GM12891 (cell line): ENCODE measurements around the gene UBE2E1.

ENCODE experiments used
- DNase-seq: peaks from one replicate; pipeline ENCODE4 v3.0.0; 2011; ENCODE audit warnings: low spot score; ENCODE audit not compliant: insufficient read length
- FAIRE-seq: peaks from 2 replicates; lab custom pipeline; 2011; peaks lifted over from hg19 to GRCh38; lab: Jason Lieb, UNC
- PAX5 ChIP-seq: IDR thresholded peaks from 2 replicates; pipeline ENCODE4 v1.6.1; 2011; ENCODE audit warnings: low read length, moderate library complexity, mild to moderate bottlenecking; ENCODE audit not compliant: insufficient read depth, severe bottlenecking
- POLR2A ChIP-seq: IDR thresholded peaks from 2 replicates; pipeline ENCODE4 v1.6.1; 2011; ENCODE audit warnings: low read depth, low read length, control low read depth
- POLR2AphosphoS5 ChIP-seq: IDR thresholded peaks from 2 replicates; pipeline ENCODE4 v1.6.1; 2011; ENCODE audit warnings: low read depth, low read length, control low read depth
- POU2F2 ChIP-seq: IDR thresholded peaks from 2 replicates; pipeline ENCODE4 v1.6.1; 2011; ENCODE audit warnings: low read depth, mild to moderate bottlenecking, control low read depth, low read length, moderate library complexity
- SPI1 ChIP-seq: IDR thresholded peaks from 2 replicates; pipeline ENCODE4 v1.6.1; 2011; ENCODE audit warnings: low read depth, low read length, control low read depth
- TAF1 ChIP-seq: IDR thresholded peaks from 2 replicates; pipeline ENCODE4 v1.6.1; 2011; ENCODE audit warnings: low read depth, low read length, control low read depth

The UBE2E1 gene

GRCh38 chr3:23885210-23885609 lies 79.5 kb downstream of the UBE2E1 start:
- FAIRE-seq (no peak), DNase-seq (no peak)
- TF ChIP-seq PAX5 (no peak), POLR2AphosphoS5 (no peak), POLR2A (no peak), SPI1 (no peak), POU2F2 (no peak), TAF1 (no peak)

- no peak for FAIRE-seq
- no peak for TF ChIP-seq TAF1
- DNase-seq = no peak
These were observed 80.6 kb downstream of the UBE2E1 start for GRCh38 chr3:23886311-23886710.

GRCh38 chr3:23888617-23889228 lies 83.0 kb downstream of the UBE2E1 start:
- DNase-seq = no peak
- FAIRE-seq = no peak

GRCh38 chr3:23889386-23889785 lies 83.6 kb downstream of the UBE2E1 start:
- FAIRE-seq (no peak), DNase-seq (no peak)
- TF ChIP-seq POLR2AphosphoS5 = no peak
- TF ChIP-seq POLR2A = no peak
- no peak for TF ChIP-seq SPI1
- no peak for TF ChIP-seq TAF1
- TF ChIP-seq POU2F2 = no peak
- no peak for TF ChIP-seq PAX5

More at GRCh38 chr3:23888617-23889228, 83.0 kb downstream of the UBE2E1 start:
- TF ChIP-seq SPI1 (no peak), POLR2AphosphoS5 (no peak), PAX5 (no peak), POU2F2 (no peak), TAF1 (no peak), POLR2A (no peak)

- no peak for DNase-seq
- no peak for FAIRE-seq
- TF ChIP-seq POLR2AphosphoS5 (no peak), POU2F2 (no peak), POLR2A (no peak), PAX5 (no peak), SPI1 (no peak), TAF1 (no peak)
These were observed 84.2 kb downstream of the UBE2E1 start for GRCh38 chr3:23889950-23890349.

GRCh38 chr3:23894254-23895061 lies 88.7 kb downstream of the UBE2E1 start:
- no peak for FAIRE-seq
- TF ChIP-seq POU2F2 (no peak), POLR2A (0 out of 2 replicates have a peak, but pooled peaks have one; percentile 31), SPI1 (no peak)
- DNase-seq = no peak

- DNase-seq (no peak), FAIRE-seq (no peak)
- TF ChIP-seq POLR2AphosphoS5 (no peak), POU2F2 (no peak), PAX5 (no peak), SPI1 (no peak), TAF1 (no peak), POLR2A (no peak)
These were observed 89.4 kb downstream of the UBE2E1 start for GRCh38 chr3:23895181-23895580.

GRCh38 chr3:23900744-23901143 lies 95.0 kb downstream of the UBE2E1 start:
- no peak for DNase-seq
- no peak for FAIRE-seq

GRCh38 chr3:23904545-23904944 lies 98.8 kb downstream of the UBE2E1 start:
- TF ChIP-seq POLR2A (no peak), SPI1 (no peak), POLR2AphosphoS5 (no peak), TAF1 (no peak), PAX5 (no peak), POU2F2 (no peak)
- DNase-seq (no peak), FAIRE-seq (no peak)

More at GRCh38 chr3:23900744-23901143, 95.0 kb downstream of the UBE2E1 start:
- TF ChIP-seq POLR2AphosphoS5 (no peak), SPI1 (no peak), PAX5 (no peak), POLR2A (no peak), POU2F2 (no peak), TAF1 (no peak)
